Neural progenitor cell (in vitro differentiated cells): ENCODE measurements around the gene OR2L2.

ENCODE experiments used
- EZH2 ChIP-seq: fragments of 200-600 bp; sonication (generic); IDR thresholded peaks from 2 replicates; pipeline ENCODE4 v1.6.1; 2017; ENCODE audit warnings: antibody characterized with exemption, mild to moderate bottlenecking, moderate library complexity
- EZH2phosphoT487 ChIP-seq: fragments of 200-600 bp; sonication (generic); IDR thresholded peaks from 2 replicates; pipeline ENCODE4 v1.6.1; 2017; ENCODE audit warnings: antibody characterized with exemption
- TF ChIP-seq, protein P1 (sequence below): fragments of 200-600 bp; sonication (generic); IDR thresholded peaks from 2 replicates; pipeline ENCODE4 v1.5.1; 2017; ENCODE audit warnings: antibody characterized with exemption, mild to moderate bottlenecking

DNA sequence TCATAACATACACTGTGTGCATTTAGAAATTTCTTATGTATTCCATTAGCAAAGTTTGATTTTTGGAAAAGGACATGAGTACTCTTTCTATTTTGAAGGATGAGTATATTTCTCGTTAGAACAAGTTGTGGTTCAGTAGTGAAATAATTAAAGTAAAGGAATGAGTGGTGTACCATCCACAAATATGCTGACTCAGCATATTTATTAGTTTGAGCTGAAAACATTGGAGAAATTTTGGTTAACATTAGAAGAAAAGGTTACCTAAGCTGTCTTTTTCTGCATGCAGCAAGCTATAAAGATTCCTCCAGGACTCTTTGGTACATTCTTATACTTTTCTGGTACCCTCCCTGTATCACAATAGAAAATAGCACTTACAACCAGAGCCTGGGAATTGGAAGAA lies 22.1 kb upstream of the OR2L2 start:
- TF ChIP-seq, protein P1, sequence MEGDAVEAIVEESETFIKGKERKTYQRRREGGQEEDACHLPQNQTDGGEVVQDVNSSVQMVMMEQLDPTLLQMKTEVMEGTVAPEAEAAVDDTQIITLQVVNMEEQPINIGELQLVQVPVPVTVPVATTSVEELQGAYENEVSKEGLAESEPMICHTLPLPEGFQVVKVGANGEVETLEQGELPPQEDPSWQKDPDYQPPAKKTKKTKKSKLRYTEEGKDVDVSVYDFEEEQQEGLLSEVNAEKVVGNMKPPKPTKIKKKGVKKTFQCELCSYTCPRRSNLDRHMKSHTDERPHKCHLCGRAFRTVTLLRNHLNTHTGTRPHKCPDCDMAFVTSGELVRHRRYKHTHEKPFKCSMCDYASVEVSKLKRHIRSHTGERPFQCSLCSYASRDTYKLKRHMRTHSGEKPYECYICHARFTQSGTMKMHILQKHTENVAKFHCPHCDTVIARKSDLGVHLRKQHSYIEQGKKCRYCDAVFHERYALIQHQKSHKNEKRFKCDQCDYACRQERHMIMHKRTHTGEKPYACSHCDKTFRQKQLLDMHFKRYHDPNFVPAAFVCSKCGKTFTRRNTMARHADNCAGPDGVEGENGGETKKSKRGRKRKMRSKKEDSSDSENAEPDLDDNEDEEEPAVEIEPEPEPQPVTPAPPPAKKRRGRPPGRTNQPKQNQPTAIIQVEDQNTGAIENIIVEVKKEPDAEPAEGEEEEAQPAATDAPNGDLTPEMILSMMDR: no peak
- no peak for TF ChIP-seq EZH2
- no peak for TF ChIP-seq EZH2phosphoT487
